ENCODE results near the gene CCDC177.

Gene CCDC177

GRCh38 chr14:69593018-69593677, 18.5 kb upstream of the CCDC177 start:
- H3K27ac Mint-ChIP-seq: peak overlapping the region; percentile 70 to 97 (median 91)
- H3K36me3 Mint-ChIP-seq (ENCODE audit: low read depth): no peaks in the 10 kb centered on the region

GRCh38 chr14:69591317-69591716, 16.6 kb upstream of the CCDC177 start:
- TF ChIP-seq CTCF (IDR thresholded peaks at IDR 0.05; ENCODE audit: unreplicated experiment in 3 of 3): no peak

More at GRCh38 chr14:69593018-69593677, 18.5 kb upstream of the CCDC177 start:
- Mint-ChIP-seq H3K27me3 (ENCODE audit: low read depth) (no peaks in the 10 kb centered on the region), H3K9me3 (no peaks in the 10 kb centered on the region), H3K4me3 (peak overlapping the region in 2 of 3 experiments; percentile 28 to 35), H3K4me1 (peaks cover 34% of the 10 kb centered on the region)
- no peak for TF ChIP-seq CTCF (IDR thresholded peaks at IDR 0.05; ENCODE audit: unreplicated experiment in 3 of 3)

GRCh38 chr14:69587389-69587788, 12.7 kb upstream of the CCDC177 start:
- Mint-ChIP-seq H3K27ac (no peak overlapping the region), H3K4me3 (no peak overlapping the region), H3K27me3 (ENCODE audit: low read depth) (no peaks in the 10 kb centered on the region), H3K9me3 (no peaks in the 10 kb centered on the region), H3K36me3 (ENCODE audit: low read depth) (no peaks in the 10 kb centered on the region), H3K4me1 (peaks cover 11% of the 10 kb centered on the region)
- no peak for TF ChIP-seq CTCF (IDR thresholded peaks at IDR 0.05; ENCODE audit: unreplicated experiment in 3 of 3)

More at GRCh38 chr14:69591317-69591716, 16.6 kb upstream of the CCDC177 start:
- no peak overlapping the region for H3K4me3 Mint-ChIP-seq
- H3K36me3 Mint-ChIP-seq (ENCODE audit: low read depth): no peaks in the 10 kb centered on the region
- H3K9me3 Mint-ChIP-seq: no peaks in the 10 kb centered on the region
- H3K27me3 Mint-ChIP-seq (ENCODE audit: low read depth): no peaks in the 10 kb centered on the region
- peak overlapping the region in 2 of 3 experiments; percentile 16 to 85 for H3K27ac Mint-ChIP-seq
- peaks cover 34% of the 10 kb centered on the region for H3K4me1 Mint-ChIP-seq

GRCh38 chr14:69586404-69586803, 11.7 kb upstream of the CCDC177 start:
- Mint-ChIP-seq H3K27ac (no peak overlapping the region), H3K27me3 (ENCODE audit: low read depth) (no peaks in the 10 kb centered on the region), H3K9me3 (no peaks in the 10 kb centered on the region), H3K4me3 (no peak overlapping the region), H3K36me3 (ENCODE audit: low read depth) (no peaks in the 10 kb centered on the region), H3K4me1 (peaks cover 3% of the 10 kb centered on the region)
- TF ChIP-seq CTCF (IDR thresholded peaks at IDR 0.05; ENCODE audit: unreplicated experiment in 3 of 3): no peak

GRCh38 chr14:69584389-69584788, 9.7 kb upstream of the CCDC177 start:
- no peaks in the 10 kb centered on the region for H3K27me3 Mint-ChIP-seq (ENCODE audit: low read depth)
- no peak for TF ChIP-seq CTCF (IDR thresholded peaks at IDR 0.05; ENCODE audit: unreplicated experiment in 3 of 3)
- H3K27ac Mint-ChIP-seq: no peak overlapping the region
- no peaks in the 10 kb centered on the region for H3K9me3 Mint-ChIP-seq
- no peaks in the 10 kb centered on the region for H3K4me1 Mint-ChIP-seq
- no peaks in the 10 kb centered on the region for H3K36me3 Mint-ChIP-seq (ENCODE audit: low read depth)
- no peak overlapping the region for H3K4me3 Mint-ChIP-seq

- H3K4me1 Mint-ChIP-seq: no peaks in the 10 kb centered on the region
- H3K4me3 Mint-ChIP-seq: no peak overlapping the region
- H3K27ac Mint-ChIP-seq: no peak overlapping the region
Observed at GRCh38 chr14:69582829-69583228, 8.2 kb upstream of the CCDC177 start.

More at GRCh38 chr14:69582829-69583228, 8.2 kb upstream of the CCDC177 start:
- TF ChIP-seq CTCF (IDR thresholded peaks at IDR 0.05; ENCODE audit: unreplicated experiment in 3 of 3): no peak
- Mint-ChIP-seq H3K36me3 (ENCODE audit: low read depth) (no peaks in the 10 kb centered on the region), H3K9me3 (no peaks in the 10 kb centered on the region), H3K27me3 (ENCODE audit: low read depth) (peaks cover 10% of the 10 kb centered on the region)

All from nephron (organoid).